HepG2 (cell line): ENCODE measurements around the gene PRKCE. TPM values are rescaled to one million over a fixed set of nuclear protein-coding genes. Genes with fewer than 3 reads are reported as not detected.

ENCODE experiments used
- ATAC-seq: fragments of 200-7000 bp; cut with Tn5 transposase; 3 replicates; pipeline ENCODE4 v1.9.1; 2020; ENCODE audit warnings: mild to moderate bottlenecking, moderate library complexity
- BruUV-seq: library from RNA; stranded (reverse); fragments of 400-500 nt; replicated peaks from 2 replicates; lab custom pipeline; 2021; lab: Mats Ljungman, UMichigan
- CTCF ChIA-PET: fragments of 300-600 bp; formaldehyde crosslinking; extraction: SDS; loops from one replicate; lab custom pipeline; 2021; ENCODE audit warnings: low total read pairs, inconsistent platforms, low intra/inter-chr PET ratio; lab: Yijun Ruan, JAX
- POLR2A ChIA-PET: fragments of 350-600 bp; sonication (Branson Sonifier 250); formaldehyde crosslinking; loops from one replicate; lab custom pipeline; 2020; ENCODE audit warnings: antibody characterized with exemption, inconsistent platforms; lab: Yijun Ruan, JAX
- DNase-seq: peaks from one replicate; pipeline ENCODE4 v3.0.0-alpha.2; 2015; ENCODE audit warnings: low spot score
- FAIRE-seq: peaks from 3 replicates; lab custom pipeline; 2011; peaks lifted over from hg19 to GRCh38; lab: Jason Lieb, UNC
- H2AFZ ChIP-seq: one replicate; pipeline ENCODE4 v1.6.1; 2011; ENCODE audit warnings: low read length, inconsistent platforms
- H3K27ac ChIP-seq: fragments of 300-600 bp; 3 replicates; pipeline ENCODE4 v1.8.0; 2011; ENCODE audit warnings: mixed run types, mild to moderate bottlenecking, mixed read lengths, low read length, inconsistent platforms; ENCODE audit not compliant: insufficient read depth; ENCODE audit errors: extremely low read length
- H3K27me3 ChIP-seq, 2 experiments: fragments of 200-600 bp in 1 of 2; 2 replicates in 1 of 2; 3 replicates in 1 of 2; pipeline versions ENCODE4 v1.6.0 to v1.8.0; 2011; ENCODE audit warnings: low read length in 2 of 2, mild to moderate bottlenecking in 2 of 2, moderate library complexity in 2 of 2, inconsistent platforms in 1 of 2; ENCODE audit not compliant: insufficient read depth in 2 of 2, control insufficient read depth in 1 of 2
- H3K36me3 ChIP-seq, 2 experiments: fragments of 200-600 bp in 1 of 2; replicated peaks in 1 of 2; 2 replicates in 1 of 2; 3 replicates in 1 of 2; pipeline versions ENCODE4 v1.5.1 to v1.8.0; 2011; ENCODE audit warnings: low read length in 2 of 2, inconsistent platforms in 1 of 2; ENCODE audit not compliant: insufficient read depth in 2 of 2, control insufficient read depth in 1 of 2
- H3K4me1 ChIP-seq: 2 replicates; pipeline ENCODE4 v1.5.1; 2012; ENCODE audit warnings: low read length, inconsistent platforms; ENCODE audit not compliant: insufficient read depth
- H3K4me2 ChIP-seq: 2 replicates; pipeline ENCODE4 v1.6.0; 2011; ENCODE audit warnings: low read depth, low read length, inconsistent platforms
- H3K4me3 ChIP-seq, 3 experiments: fragments of 200-600 bp in 1 of 3; sonication (generic), shearing (Covaris generic) in 1 of 3; replicated peaks in 1 of 3; 2 replicates each; pipeline ENCODE4 v1.5.1; 2011 to 2016; ENCODE audit warnings: low read length in 3 of 3, inconsistent platforms in 2 of 3, low read depth in 2 of 3, mild to moderate bottlenecking in 2 of 3, control low read depth in 1 of 3, mixed read lengths in 1 of 3; ENCODE audit not compliant: insufficient read depth in 1 of 3
- H3K79me2 ChIP-seq: one replicate; pipeline ENCODE4 v1.6.1; 2011; ENCODE audit warnings: low read length, inconsistent platforms; ENCODE audit not compliant: insufficient read depth
- H3K9ac ChIP-seq: 2 replicates; pipeline ENCODE4 v1.6.0; 2011; ENCODE audit warnings: mild to moderate bottlenecking, low read depth, low read length, inconsistent platforms; ENCODE audit not compliant: insufficient read depth
- H3K9me3 ChIP-seq: 2 replicates; pipeline ENCODE4 v1.5.1; 2012; ENCODE audit warnings: mild to moderate bottlenecking, low read length
- H4K20me1 ChIP-seq: 2 replicates; pipeline ENCODE4 v1.6.0; 2011; ENCODE audit warnings: inconsistent platforms, mild to moderate bottlenecking, low read length, moderate library complexity; ENCODE audit not compliant: insufficient read depth
- AGO1 ChIP-seq: fragments of 200-400 bp; formaldehyde crosslinking; IDR thresholded peaks from 2 replicates; pipeline ENCODE4 v1.6.1; 2017; ENCODE audit warnings: mild to moderate bottlenecking, low read depth, low read length, moderate library complexity; ENCODE audit not compliant: poor library complexity, severe bottlenecking
- CENPT ChIP-seq: sonication (generic); formaldehyde crosslinking; IDR thresholded peaks from 2 replicates; pipeline ENCODE4 v1.8.0; 2022; ENCODE audit warnings: low read depth, mild to moderate bottlenecking, moderate library complexity, missing genetic modification reagents
- CHCHD3 ChIP-seq: sonication (generic); formaldehyde crosslinking; IDR thresholded peaks from 2 replicates; pipeline ENCODE4 v1.8.0; 2022; ENCODE audit warnings: mild to moderate bottlenecking, missing genetic modification reagents, moderate library complexity
- CHD2 ChIP-seq: IDR thresholded peaks from 2 replicates; pipeline ENCODE4 v1.6.1; 2011; ENCODE audit warnings: low read depth, low read length, improper control_type of control experiment
- DRAP1 ChIP-seq: IDR thresholded peaks from 2 replicates; pipeline ENCODE4 v1.6.1; 2016; ENCODE audit warnings: missing genetic modification reagents, missing compliant biosample characterization
- MAFK ChIP-seq, 2 experiments: IDR thresholded peaks in 1 of 2; conservative IDR thresholded peaks in 1 of 2; 2 replicates each; pipeline ENCODE4 v1.6.1; 2011; ENCODE audit warnings: improper control_type of control experiment in 2 of 2, low read length in 2 of 2
- TOPORS ChIP-seq: sonication (generic); formaldehyde crosslinking; IDR thresholded peaks from 2 replicates; pipeline ENCODE4 v1.8.0; 2023; ENCODE audit warnings: mild to moderate bottlenecking, missing genetic modification reagents
- ZBTB8A ChIP-seq: sonication (generic); formaldehyde crosslinking; IDR thresholded peaks from 2 replicates; pipeline ENCODE4 v1.4.0; 2020; ENCODE audit warnings: mild to moderate bottlenecking, low read depth, missing genetic modification reagents, borderline replicate concordance
- ZMYM3 ChIP-seq: sonication (generic); formaldehyde crosslinking; IDR thresholded peaks from 2 replicates; pipeline ENCODE4 v1.5.1; 2020; ENCODE audit warnings: mild to moderate bottlenecking, missing genetic modification reagents
- ZNF121 ChIP-seq: sonication (generic); formaldehyde crosslinking; IDR thresholded peaks from 2 replicates; pipeline ENCODE4 v1.5.0; 2020; ENCODE audit warnings: mild to moderate bottlenecking, missing genetic modification reagents
- ZNF382 ChIP-seq: sonication (generic); formaldehyde crosslinking; IDR thresholded peaks from 2 replicates; pipeline ENCODE4 v1.5.0; 2020; ENCODE audit warnings: missing genetic modification reagents, mild to moderate bottlenecking, borderline replicate concordance
- ZNF713 ChIP-seq: sonication (generic); formaldehyde crosslinking; IDR thresholded peaks from 2 replicates; pipeline ENCODE4 v1.4.0; 2020; ENCODE audit warnings: mild to moderate bottlenecking, missing genetic modification reagents
- ZNF83 ChIP-seq: sonication (generic); formaldehyde crosslinking; IDR thresholded peaks from 2 replicates; pipeline ENCODE4 v1.4.0; 2020; ENCODE audit warnings: missing genetic modification reagents, mild to moderate bottlenecking, borderline replicate concordance
- WGBS: methylation state at CpG from one replicate; pipeline ENCODE4 v1.1.6; 2017; ENCODE audit warnings: low lambda C conversion rate; 5-methylcytosine and 5-hydroxymethylcytosine counted together
- in situ Hi-C: cut with HindIII; loops from 2 replicates; pipeline ENCODE4 v1.10.0; 2017; ENCODE audit warnings: low pct_unique_long_range_greater_than_20kb; ENCODE audit not compliant: extremely low pct_ligation_motif_present
- intact Hi-C: fragments of 100-400 bp; cut with micrococcal nuclease; formaldehyde crosslinking; loops from one replicate; pipeline ENCODE4 v1.10.0; 2022; ENCODE audit not compliant: unreplicated experiment
- polyA plus RNA-seq, 8 experiments: library from polyadenylated mRNA; depleted of rRNA in 3 of 8; stranded (reverse) in 7 of 8; unstranded in 1 of 8; fragments of >200 nt; fragmentation: Illumina TruSeq in 4 of 8; extraction: Trizol in 4 of 8; gene quantifications; 2 replicates each; pipeline versions ENCODE4 v1.2.1 to v1.2.3, GENCODE V29; 2011 to 2016; ENCODE audit warnings: low read depth in 4 of 8, missing spikeins in 1 of 8, mixed read lengths in 1 of 8; ENCODE audit not compliant: insufficient read depth in 1 of 8
- total RNA-seq, 5 experiments: library from RNA; depleted of rRNA; stranded (reverse); fragments of >200 nt; fragmentation: Illumina TruSeq; extraction: Trizol; gene quantifications; 2 replicates each; pipeline ENCODE4 v1.2.3, GENCODE V29; 2016; ENCODE audit warnings: low read depth in 1 of 5
- TF ChIP-seq, protein P1 (sequence below): sonication (generic); formaldehyde crosslinking; IDR thresholded peaks from 2 replicates; pipeline ENCODE4 v1.8.0; 2022; ENCODE audit warnings: missing genetic modification reagents, mild to moderate bottlenecking, moderate library complexity, borderline replicate concordance
- TF ChIP-seq, protein P2 (sequence below): sonication (generic); formaldehyde crosslinking; IDR thresholded peaks from 2 replicates; pipeline ENCODE4 v1.4.0; 2020; ENCODE audit warnings: low read depth, missing genetic modification reagents

Gene PRKCE
- total and polyA plus RNA-seq, 2 of the 13 experiments (the other 11 are each of a cell fraction or from before 2014, with no cell fraction given) = 1.0 to 3.9 TPM

- peaks cover 40% of the 10 kb centered on the region for H3K4me1 ChIP-seq
- peaks cover 0 to 15% of the 10 kb centered on the region in 2 experiments; a peak in 2 of 5 replicates for H3K27me3 ChIP-seq
- ChIA-PET POLR2A (no interaction called here), CTCF (no interaction called here)
- intact Hi-C loops (no loop called here), in situ Hi-C loops (no loop called here)
- H2AFZ ChIP-seq = no peak overlapping the region
- no peaks in the 10 kb centered on the region for H3K79me2 ChIP-seq
- BruUV-seq = no TSS peak
- H3K27ac ChIP-seq = no peak overlapping the region
- no peaks in the 10 kb centered on the region for H3K9me3 ChIP-seq
- 66% methylated on average over 5 of the region's 5 CpGs for WGBS
- no peaks in the 10 kb centered on the region for H4K20me1 ChIP-seq
- H3K4me3 ChIP-seq = no peak overlapping the region
- DNase-seq = no peak
- no peak overlapping the region for H3K4me2 ChIP-seq
- no peak for TF ChIP-seq AGO1
- no peak for TF ChIP-seq ZNF713
- TF ChIP-seq ZBTB8A (CRISPR knock-in tag) = no peak
- TF ChIP-seq, protein P1, sequence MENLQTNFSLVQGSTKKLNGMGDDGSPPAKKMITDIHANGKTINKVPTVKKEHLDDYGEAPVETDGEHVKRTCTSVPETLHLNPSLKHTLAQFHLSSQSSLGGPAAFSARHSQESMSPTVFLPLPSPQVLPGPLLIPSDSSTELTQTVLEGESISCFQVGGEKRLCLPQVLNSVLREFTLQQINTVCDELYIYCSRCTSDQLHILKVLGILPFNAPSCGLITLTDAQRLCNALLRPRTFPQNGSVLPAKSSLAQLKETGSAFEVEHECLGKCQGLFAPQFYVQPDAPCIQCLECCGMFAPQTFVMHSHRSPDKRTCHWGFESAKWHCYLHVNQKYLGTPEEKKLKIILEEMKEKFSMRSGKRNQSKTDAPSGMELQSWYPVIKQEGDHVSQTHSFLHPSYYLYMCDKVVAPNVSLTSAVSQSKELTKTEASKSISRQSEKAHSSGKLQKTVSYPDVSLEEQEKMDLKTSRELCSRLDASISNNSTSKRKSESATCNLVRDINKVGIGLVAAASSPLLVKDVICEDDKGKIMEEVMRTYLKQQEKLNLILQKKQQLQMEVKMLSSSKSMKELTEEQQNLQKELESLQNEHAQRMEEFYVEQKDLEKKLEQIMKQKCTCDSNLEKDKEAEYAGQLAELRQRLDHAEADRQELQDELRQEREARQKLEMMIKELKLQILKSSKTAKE (CRISPR knock-in tag) = no peak
- TF ChIP-seq DRAP1 (CRISPR knock-in tag) = no peak
- no peak for TF ChIP-seq ZNF382 (CRISPR knock-in tag)
- no peak for TF ChIP-seq CHD2
- TF ChIP-seq MAFK (conservative IDR thresholded peaks at IDR 0.05 in 1 of 2, IDR thresholded peaks at IDR 0.05 in 1 of 2; ENCODE audit: low read length in 2 of 2) = no peak
- TF ChIP-seq CENPT (CRISPR knock-in tag) = no peak
- no peak for TF ChIP-seq CHCHD3
- no peak for TF ChIP-seq ZNF83
- TF ChIP-seq ZNF121 (CRISPR knock-in tag) = no peak
- no peak for TF ChIP-seq ZMYM3 (CRISPR knock-in tag)
- TF ChIP-seq TOPORS (CRISPR knock-in tag) = no peak
- TF ChIP-seq, protein P2, sequence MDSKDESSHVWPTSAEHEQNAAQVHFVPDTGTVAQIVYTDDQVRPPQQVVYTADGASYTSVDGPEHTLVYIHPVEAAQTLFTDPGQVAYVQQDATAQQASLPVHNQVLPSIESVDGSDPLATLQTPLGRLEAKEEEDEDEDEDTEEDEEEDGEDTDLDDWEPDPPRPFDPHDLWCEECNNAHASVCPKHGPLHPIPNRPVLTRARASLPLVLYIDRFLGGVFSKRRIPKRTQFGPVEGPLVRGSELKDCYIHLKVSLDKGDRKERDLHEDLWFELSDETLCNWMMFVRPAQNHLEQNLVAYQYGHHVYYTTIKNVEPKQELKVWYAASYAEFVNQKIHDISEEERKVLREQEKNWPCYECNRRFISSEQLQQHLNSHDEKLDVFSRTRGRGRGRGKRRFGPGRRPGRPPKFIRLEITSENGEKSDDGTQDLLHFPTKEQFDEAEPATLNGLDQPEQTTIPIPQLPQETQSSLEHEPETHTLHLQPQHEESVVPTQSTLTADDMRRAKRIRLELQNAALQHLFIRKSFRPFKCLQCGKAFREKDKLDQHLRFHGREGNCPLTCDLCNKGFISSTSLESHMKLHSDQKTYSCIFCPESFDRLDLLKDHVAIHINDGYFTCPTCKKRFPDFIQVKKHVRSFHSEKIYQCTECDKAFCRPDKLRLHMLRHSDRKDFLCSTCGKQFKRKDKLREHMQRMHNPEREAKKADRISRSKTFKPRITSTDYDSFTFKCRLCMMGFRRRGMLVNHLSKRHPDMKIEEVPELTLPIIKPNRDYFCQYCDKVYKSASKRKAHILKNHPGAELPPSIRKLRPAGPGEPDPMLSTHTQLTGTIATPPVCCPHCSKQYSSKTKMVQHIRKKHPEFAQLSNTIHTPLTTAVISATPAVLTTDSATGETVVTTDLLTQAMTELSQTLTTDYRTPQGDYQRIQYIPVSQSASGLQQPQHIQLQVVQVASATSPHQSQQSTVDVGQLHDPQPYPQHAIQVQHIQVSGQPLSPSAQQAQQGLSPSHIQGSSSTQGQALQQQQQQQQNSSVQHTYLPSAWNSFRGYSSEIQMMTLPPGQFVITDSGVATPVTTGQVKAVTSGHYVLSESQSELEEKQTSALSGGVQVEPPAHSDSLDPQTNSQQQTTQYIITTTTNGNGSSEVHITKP (CRISPR knock-in tag) = no peak
- H3K36me3 ChIP-seq = no peaks in the 10 kb centered on the region
- ATAC-seq = no peak
- no peak for FAIRE-seq
- H3K9ac ChIP-seq = no peak overlapping the region
Measured at GRCh38 chr2:45653122-45653913, 1.8 kb downstream of the PRKCE start.
